Lower leg skin (tissue), 4 donors: ENCODE measurements around the gene FAM200C. TPM values are rescaled to one million over a fixed set of nuclear protein-coding genes. Genes with fewer than 3 reads are reported as not detected.

ENCODE experiments used
- DNase-seq, 2 donors: peaks; one replicate each; pipeline ENCODE4 v3.0.0-alpha.2; 2019; ENCODE audit warnings: low spot score in 2 of 2
- H3K4me3 ChIP-seq: fragments of 200-600 bp; sonication (generic); 2 replicates; pipeline ENCODE4 v1.5.1; 2017; ENCODE audit warnings: mild to moderate bottlenecking, low read depth; ENCODE audit not compliant: poor library complexity, severe bottlenecking
- CTCF ChIP-seq, 3 donors: fragments of 450-650 bp; IDR thresholded peaks; one replicate each; pipeline ENCODE4 v1.5.1; 2016; ENCODE audit warnings: antibody characterized with exemption in 3 of 3, mild to moderate bottlenecking in 3 of 3, moderate library complexity in 2 of 3
- POLR2A ChIP-seq, 2 donors: fragments of 450-650 bp; IDR thresholded peaks; one replicate each; pipeline ENCODE4 v1.6.1; 2016 to 2017; ENCODE audit warnings: antibody characterized with exemption in 2 of 2, mild to moderate bottlenecking in 1 of 2, moderate library complexity in 1 of 2
- WGBS, 2 donors: methylation state at CpG; one replicate each; pipeline ENCODE4 v1.1.5; 2018; 5-methylcytosine and 5-hydroxymethylcytosine counted together
- intact Hi-C: fragments of 100-400 bp; cut with DNase I; formaldehyde crosslinking; loops from one replicate; pipeline ENCODE4 v1.15.0; 2023; ENCODE audit warnings: low total_unique reads
- total RNA-seq, 4 donors: library from RNA; depleted of rRNA; stranded (reverse); fragments of >200 nt; gene quantifications; one replicate each; pipeline ENCODE4 v1.1.0, GENCODE V29; 2016

The FAM200C gene
- total RNA-seq, 4 donors from 2014 or later = 1.3 to 3.2 (median 2.3) TPM

- peak overlapping the region; percentile 65 for H3K4me3 ChIP-seq
- 34 to 39% methylated on average over 11 of the region's 11 CpGs for WGBS, 2 donors
- TF ChIP-seq CTCF (IDR thresholded peaks at IDR 0.05) (no peak), POLR2A (IDR thresholded peaks at IDR 0.05) (no peak)
- intact Hi-C loops = no loop called here
- DNase-seq = no peak
These were observed 19.8 kb upstream of the FAM200C start for GRCh38 chr5:160419458-160420330.

- 0 to 1% methylated on average over 48 of the region's 48 CpGs for WGBS, 2 donors
- TF ChIP-seq POLR2A (IDR thresholded peaks at IDR 0.05) = peak in 1 of 2 donors; percentile 67
- no peak for TF ChIP-seq CTCF (IDR thresholded peaks at IDR 0.05)
- H3K4me3 ChIP-seq = peak within 1 kb of the TSS; percentile 65
- intact Hi-C loops = no loop called here
- DNase-seq = peak; percentile 93 to 99
These were observed 19.0 kb upstream of the FAM200C start, which contains the start of gene SLU7 for GRCh38 chr5:160418561-160419457. SLU7 (minus strand) TSS chr5:160419081; CDS start chr5:160415294, 3,787 bp downstream.

GRCh38 chr5:160398806-160399205, 1.0 kb downstream of the FAM200C start:
- intact Hi-C loops = loop anchor here (5.0 kb wide), 1 partner anchor 367 kb away; no protein-coding TSS in a partner anchor
- DNase-seq = no peak
- no peak overlapping the region for H3K4me3 ChIP-seq
- WGBS, 2 donors = 31 to 36% methylated on average over 4 of the region's 4 CpGs
- TF ChIP-seq CTCF (IDR thresholded peaks at IDR 0.05) = no peak
- TF ChIP-seq POLR2A (IDR thresholded peaks at IDR 0.05) = no peak

- DNase-seq = no peak
- intact Hi-C loops = loop anchor here (5.0 kb wide), 1 partner anchor 365 kb away; no protein-coding TSS in a partner anchor
- no peak for TF ChIP-seq POLR2A (IDR thresholded peaks at IDR 0.05)
- no peak for TF ChIP-seq CTCF (IDR thresholded peaks at IDR 0.05)
- no peak overlapping the region for H3K4me3 ChIP-seq
- WGBS, 2 donors = 88 to 94% methylated on average over 1 of the region's 1 CpG
These were observed 2.4 kb downstream of the FAM200C start for GRCh38 chr5:160397492-160397891.

- no peak for TF ChIP-seq CTCF (IDR thresholded peaks at IDR 0.05)
- intact Hi-C loops = loop anchor here (5.0 kb wide), 1 partner anchor 363 kb away; no protein-coding TSS in a partner anchor
- WGBS, 2 donors = 86 to 91% methylated on average over 7 of the region's 7 CpGs
- no peak for DNase-seq
- H3K4me3 ChIP-seq = no peak overlapping the region
These were observed 4.7 kb downstream of the FAM200C start for GRCh38 chr5:160395111-160395510.
